HL-60/S4 treated with retinoic acid at 250 ng/mL for 4 days and 3 days (cell line): ENCODE results near the gene PPP1R3F.
"Not testable (repeated sequence)": the region's sequence is repeated elsewhere in the genome, so short reads cannot be mapped to it uniquely, and the experiment has no call there.

ENCODE experiments used
- in situ Hi-C: fragments of 300-500 bp; cut with MboI; formaldehyde crosslinking; loops from 2 replicates; pipeline ENCODE4 v1.7.0; 2022; ENCODE audit warnings: low sequenced_read_pairs

PPP1R3F gene

GRCh38 chrX:49270249-49270921 is 792 bp downstream of the PPP1R3F start:
- in situ Hi-C loops: no loop called here

DNA sequence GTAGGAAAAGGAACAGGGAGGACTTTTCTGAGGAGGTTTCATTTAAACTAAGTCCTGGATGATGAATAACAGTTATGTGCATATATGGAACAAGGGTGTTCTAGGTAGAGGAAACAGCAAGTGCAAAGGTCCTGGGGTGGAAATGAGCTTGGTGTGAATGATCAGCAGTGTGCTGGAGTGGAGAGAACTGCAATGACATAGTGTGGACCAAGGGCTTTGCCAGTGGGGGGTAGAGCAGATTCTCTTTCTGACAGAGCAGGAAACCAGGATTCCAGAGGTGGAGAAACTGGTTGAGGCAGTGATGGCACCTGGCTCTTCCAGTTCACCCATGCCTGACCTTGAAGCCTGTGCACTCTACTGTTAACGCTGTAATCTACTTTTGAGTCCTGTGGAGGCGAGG is 1.7 kb downstream of the PPP1R3F start:
- in situ Hi-C loops: no loop called here

GRCh38 chrX:49272421-49272820 is 2.8 kb downstream of the PPP1R3F start:
- in situ Hi-C loops: no loop called here

DNA sequence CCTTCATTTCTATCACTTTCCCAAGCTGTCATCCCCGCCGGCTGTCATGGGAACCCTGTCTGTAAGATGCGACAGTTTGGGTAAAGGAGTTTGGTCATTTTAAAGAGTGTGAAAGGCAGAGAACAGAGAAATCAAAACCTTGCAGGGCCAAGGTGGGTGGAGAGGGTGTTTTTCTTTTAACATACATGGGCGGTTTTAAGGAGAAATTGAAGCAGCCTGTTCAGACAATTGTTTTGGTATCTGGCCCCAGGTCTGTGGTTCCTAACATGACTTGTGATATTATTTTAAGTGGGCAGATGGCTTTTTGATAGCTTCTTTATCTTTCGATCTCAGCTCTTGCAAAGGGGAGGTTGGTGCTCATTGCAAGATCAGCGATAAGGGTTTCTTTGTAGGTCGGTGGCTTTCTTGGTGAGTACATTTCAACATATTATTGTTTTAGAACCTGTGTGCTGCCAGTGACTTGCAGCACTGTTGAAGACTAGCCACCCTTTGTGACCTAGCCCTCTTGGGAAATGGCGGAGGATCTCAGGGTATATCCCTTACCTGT is 3.7 kb downstream of the PPP1R3F start:
- in situ Hi-C loops: no loop called here

DNA sequence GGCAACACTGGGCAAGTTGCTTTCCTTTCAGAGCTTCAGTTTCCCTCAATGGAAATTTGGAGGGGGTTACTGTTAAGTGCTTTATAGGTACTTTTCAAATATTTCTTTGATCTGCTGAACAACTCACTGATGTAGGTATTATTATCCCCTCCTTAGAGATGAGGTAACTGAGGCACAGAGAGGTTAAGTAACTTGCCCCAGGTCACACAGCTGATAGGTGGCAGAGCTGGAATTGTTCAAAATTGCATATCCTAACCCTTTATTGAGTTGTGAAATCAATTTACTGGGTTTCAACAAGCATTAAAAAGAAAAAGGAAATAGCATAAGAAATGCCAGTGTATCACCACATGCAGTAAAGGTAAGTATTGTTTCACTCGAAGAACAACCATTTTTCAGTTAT is 6.6 kb downstream of the PPP1R3F start:
- in situ Hi-C loops: no loop called here

DNA sequence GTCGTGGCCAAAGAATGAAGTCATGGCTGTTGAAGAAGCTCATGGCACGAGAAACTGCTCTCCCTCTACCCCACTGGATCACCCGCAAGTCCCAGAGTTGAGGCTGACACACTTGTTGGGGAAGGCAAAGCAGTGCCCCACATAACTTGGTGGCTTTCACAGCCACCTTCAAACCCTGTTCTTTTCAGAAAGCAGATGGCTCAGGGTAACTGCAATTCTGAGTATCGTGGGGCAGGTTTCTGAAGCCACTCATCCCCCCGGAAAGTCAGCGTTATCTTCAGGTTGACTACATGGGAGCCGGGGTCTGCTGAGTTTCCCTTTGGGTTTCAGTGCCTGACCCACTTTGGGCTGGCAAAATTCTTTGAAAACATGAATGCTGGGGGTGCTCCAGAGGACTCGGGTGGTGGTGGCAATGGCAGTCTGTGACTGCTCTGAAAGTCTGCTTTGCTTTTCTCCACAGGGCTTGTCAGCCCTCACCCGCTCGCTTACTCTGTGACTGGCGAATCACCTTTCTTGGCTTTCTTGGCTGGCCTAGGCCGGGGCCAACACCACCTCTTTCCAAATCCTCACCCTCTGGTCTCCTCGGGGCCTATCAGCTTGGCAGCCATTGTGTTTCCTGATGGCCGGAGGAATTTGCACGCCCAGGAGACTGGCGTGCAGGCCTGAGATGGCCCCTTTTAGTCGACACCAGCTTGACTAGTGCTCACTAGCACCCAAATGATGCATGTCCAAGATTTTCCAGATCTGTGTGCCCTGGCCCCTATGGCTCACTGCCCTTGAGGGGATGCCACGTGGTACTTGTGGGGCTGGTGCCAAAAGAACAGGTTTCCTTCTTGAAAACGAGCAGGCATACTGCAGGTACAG is 7.3 kb downstream of the PPP1R3F start:
- in situ Hi-C loops: no loop called here

GRCh38 chrX:49277535-49277830 is 7.9 kb downstream of the PPP1R3F start:
- in situ Hi-C loops: no loop called here

- in situ Hi-C loops: no loop called here
These were observed 8.5 kb downstream of the PPP1R3F start for GRCh38 chrX:49278081-49278480.

GRCh38 chrX:49282647-49283011 is 13.0 kb downstream of the PPP1R3F start:
- in situ Hi-C loops: no loop called here

DNA sequence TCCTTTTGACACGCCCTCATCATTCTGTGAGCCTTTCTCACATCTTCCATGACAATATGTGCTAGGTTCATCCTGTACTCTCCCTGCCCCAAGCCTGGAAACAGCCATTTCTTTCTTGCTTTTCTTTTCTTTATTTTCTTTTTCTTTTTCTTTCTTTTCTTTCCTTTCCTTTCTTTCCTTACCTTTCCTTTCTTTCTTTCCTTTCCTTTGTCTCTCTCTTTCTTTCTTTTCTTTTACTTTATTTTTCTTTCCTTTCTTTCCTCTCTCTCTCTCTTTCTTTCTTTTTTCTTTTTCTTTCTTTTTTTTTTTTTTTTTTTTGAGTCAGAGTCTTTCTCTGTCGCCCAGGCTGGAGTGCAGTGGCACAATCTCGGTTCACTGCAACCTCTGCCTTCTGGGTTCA is 14.6 kb downstream of the PPP1R3F start:
- in situ Hi-C loops: no loop called here

- in situ Hi-C loops: no loop called here
These were observed 16.5 kb downstream of the PPP1R3F start for GRCh38 chrX:49286136-49286535.

DNA sequence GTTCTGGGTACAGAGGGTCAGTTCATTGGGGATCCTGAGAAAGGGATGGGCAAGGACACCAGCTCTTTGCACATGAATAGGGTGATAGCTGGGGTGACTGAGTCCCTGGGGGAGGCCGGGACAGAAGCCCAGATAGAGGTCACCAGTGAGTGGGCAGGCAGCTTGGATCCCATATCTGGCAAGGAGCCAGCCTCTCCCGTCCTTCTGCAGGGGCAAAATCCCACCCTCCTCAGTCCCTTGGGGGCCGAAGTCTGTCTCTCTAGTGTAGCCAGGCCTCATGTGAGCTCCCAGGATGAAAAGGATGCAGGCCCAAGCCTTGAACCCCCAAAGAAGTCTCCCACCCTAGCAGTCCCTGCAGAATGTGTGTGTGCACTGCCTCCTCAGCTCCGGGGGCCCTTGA is 17.0 kb downstream of the PPP1R3F start:
- in situ Hi-C loops: no loop called here

DNA sequence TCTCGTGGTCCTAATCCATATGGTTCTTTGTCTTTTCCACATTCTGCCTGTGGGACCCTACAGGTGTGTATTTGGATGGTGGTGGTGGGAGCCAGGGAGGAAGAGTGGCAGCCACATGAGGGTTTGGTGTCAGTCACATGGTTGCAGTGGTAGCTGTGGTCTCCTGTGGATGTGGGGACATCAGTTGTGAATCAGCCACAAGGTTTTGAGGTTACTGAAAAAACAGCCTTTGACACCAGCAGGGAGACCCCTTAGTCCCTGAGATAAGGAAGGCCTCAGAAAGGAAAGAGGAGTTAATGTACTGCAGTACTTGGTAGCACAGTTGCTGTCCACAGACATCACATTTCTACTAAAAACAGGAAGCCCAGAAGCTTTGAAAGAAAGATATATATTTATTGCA is 18.1 kb downstream of the PPP1R3F start:
- in situ Hi-C loops: no loop called here

DNA sequence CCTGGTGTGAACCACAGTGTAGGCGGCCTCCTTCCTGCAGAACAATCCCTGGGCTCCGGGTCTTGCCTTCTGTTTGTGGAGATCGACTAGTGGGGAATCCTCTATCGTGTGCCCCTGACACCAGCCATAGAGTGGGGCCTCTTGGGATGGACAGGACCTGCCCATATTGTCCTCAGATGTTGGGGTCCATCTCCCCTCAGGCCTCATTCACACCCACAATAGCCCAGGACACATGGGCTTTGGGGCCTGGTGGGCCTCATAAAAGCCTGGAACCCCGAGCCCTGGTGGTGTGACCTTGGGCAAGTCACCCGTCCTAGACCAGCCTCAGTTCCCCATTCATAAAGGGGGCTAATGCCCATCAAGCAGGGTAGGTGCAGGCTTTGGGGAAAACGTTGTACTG is 20.6 kb downstream of the PPP1R3F start:
- in situ Hi-C loops: no loop called here

GRCh38 chrX:49291615-49292337 is 22.2 kb downstream of the PPP1R3F start:
- in situ Hi-C loops: no loop called here

GRCh38 chrX:49292400-49293362 is 23.1 kb downstream of the PPP1R3F start:
- in situ Hi-C loops: no loop called here

GRCh38 chrX:49299293-49299692 is 29.7 kb downstream of the PPP1R3F start:
- in situ Hi-C loops: not testable (repeated sequence)

DNA sequence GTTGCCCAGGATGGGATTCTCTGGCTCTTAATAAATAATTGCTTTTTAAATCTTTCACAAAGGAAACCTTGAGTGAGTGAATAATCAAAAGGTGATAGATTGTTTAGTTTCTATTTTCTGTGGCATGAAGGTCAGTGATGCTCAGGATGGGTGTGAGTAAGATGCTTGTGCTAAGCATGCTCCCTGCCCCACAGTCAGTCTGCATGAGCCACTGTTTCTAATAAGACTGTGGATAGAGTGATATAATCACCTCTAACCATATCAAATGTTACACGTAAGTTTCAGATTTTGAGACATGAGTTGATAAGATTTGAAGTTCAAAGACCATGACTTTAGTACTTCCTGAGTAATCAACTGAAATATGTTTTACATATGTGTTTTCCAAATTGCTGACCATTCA is 31.1 kb downstream of the PPP1R3F start:
- in situ Hi-C loops: no loop called here

GRCh38 chrX:49303346-49303745 is 33.8 kb downstream of the PPP1R3F start, which contains the start of gene GAGE10:
Gene GAGE10 (plus strand): TSS chrX:49303646. CDS start chrX:49304860, 1,214 bp downstream.
- in situ Hi-C loops: no loop called here

DNA sequence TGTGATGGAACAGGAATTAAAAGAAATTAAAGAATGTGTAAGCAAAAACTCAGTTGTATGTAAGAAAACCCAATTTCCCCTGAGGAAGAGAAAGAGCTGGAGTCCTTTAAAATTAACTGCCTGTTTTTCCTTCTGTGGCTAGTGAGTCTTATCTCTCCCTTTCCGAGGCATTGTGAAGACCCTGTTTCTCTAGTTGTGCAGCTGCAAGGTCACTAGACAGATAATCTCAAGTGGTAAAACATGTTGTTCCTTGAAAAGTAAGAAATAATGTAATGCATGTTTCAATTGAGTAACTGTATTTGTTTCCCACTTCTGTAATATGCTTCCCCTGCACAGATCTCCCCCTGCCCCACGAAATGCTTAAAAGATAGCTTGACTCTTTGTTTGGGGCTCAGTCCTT is 38.2 kb downstream of the PPP1R3F start:
- in situ Hi-C loops: not testable (repeated sequence)
